ENCODE measurements around the gene PLXNA4. TPM values are rescaled to one million over a fixed set of nuclear protein-coding genes. Genes with fewer than 3 reads are reported as not detected.

PLXNA4 gene
- total RNA-seq, 1 experiment from 2014 or later, result not detected

DNA sequence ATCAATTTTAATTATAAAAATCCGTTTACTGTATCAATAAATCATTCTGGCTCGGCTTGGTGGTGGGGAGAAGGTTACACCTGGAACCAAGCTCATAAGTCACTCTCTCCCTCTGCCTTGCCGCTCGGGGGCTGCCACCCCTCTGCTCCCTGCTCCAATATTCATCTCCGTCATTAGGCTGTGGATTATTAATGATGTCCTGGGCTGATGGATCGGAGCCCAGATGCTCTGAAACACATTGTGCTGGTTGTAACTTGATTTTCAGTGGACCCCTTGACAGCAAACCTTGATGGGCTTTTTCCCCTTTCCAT is 314.2 kb downstream of the PLXNA4 start:
- BruUV-seq (replicated peaks), result no TSS peak
- Histone ChIP-seq H3K36me3 (ENCODE audit: control insufficient read depth in 1 of 2, insufficient read depth in 2 of 2, low read length in 2 of 2) (no peaks in the 10 kb centered on the region), H3K4me2 (ENCODE audit: low read length) (no peak overlapping the region), H3K9ac (ENCODE audit: low read length) (no peak overlapping the region), H3K27ac (ENCODE audit: low read depth, low read length) (no peak overlapping the region), H3K9me3 (ENCODE audit: control insufficient read depth in 1 of 2, insufficient read depth in 1 of 2, low read depth in 1 of 2, low read length in 2 of 2) (no peaks in the 10 kb centered on the region), H4K20me1 (ENCODE audit: insufficient read depth) (no peaks in the 10 kb centered on the region), H3K4me1 (ENCODE audit: control insufficient read depth in 1 of 2, insufficient read depth in 2 of 2, low read length in 2 of 2) (no peaks in the 10 kb centered on the region), H3K9me2 (ENCODE audit: insufficient read depth) (no peaks in the 10 kb centered on the region), H3K79me2 (ENCODE audit: insufficient read depth, low read length) (no peaks in the 10 kb centered on the region), H3K27me3 (ENCODE audit: insufficient read depth, low read length) (peaks cover 71% of the 10 kb centered on the region), H3K4me3 (replicated peaks in 1 of 2; ENCODE audit: low read depth in 1 of 2, low read length in 2 of 2) (no peak overlapping the region), H2AFZ (ENCODE audit: low read depth, low read length, poor library complexity, severe bottlenecking) (no peak overlapping the region)
- ChIA-PET POLR2A (no interaction called here), RAD21 (ENCODE audit: low non-redundant PET in 1 of 2, low total read pairs in 2 of 2, uncharacterized antibody in 2 of 2, unreplicated experiment in 2 of 2) (no interaction called here), CTCF (no interaction called here)
- TF ChIP-seq TCF7L2 (IDR thresholded peaks at IDR 0.05; ENCODE audit: borderline replicate concordance, extremely low read depth, insufficient read depth, insufficient read length) (no peak), FOSL1 (IDR thresholded peaks at IDR 0.05; ENCODE audit: low read depth) (no peak), ELF1 (IDR thresholded peaks at IDR 0.05; ENCODE audit: borderline replicate concordance, low read depth) (no peak), EGR1 (IDR thresholded peaks at IDR 0.05; ENCODE audit: low read depth) (no peak), SP1 (IDR thresholded peaks at IDR 0.05; ENCODE audit: low read depth) (no peak), JUND (IDR thresholded peaks at IDR 0.05) (no peak)
- TF ChIP-seq, protein P1, sequence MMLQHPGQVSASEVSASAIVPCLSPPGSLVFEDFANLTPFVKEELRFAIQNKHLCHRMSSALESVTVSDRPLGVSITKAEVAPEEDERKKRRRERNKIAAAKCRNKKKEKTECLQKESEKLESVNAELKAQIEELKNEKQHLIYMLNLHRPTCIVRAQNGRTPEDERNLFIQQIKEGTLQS (IDR thresholded peaks at IDR 0.05), result no peak
- TF ChIP-seq, protein P2, sequence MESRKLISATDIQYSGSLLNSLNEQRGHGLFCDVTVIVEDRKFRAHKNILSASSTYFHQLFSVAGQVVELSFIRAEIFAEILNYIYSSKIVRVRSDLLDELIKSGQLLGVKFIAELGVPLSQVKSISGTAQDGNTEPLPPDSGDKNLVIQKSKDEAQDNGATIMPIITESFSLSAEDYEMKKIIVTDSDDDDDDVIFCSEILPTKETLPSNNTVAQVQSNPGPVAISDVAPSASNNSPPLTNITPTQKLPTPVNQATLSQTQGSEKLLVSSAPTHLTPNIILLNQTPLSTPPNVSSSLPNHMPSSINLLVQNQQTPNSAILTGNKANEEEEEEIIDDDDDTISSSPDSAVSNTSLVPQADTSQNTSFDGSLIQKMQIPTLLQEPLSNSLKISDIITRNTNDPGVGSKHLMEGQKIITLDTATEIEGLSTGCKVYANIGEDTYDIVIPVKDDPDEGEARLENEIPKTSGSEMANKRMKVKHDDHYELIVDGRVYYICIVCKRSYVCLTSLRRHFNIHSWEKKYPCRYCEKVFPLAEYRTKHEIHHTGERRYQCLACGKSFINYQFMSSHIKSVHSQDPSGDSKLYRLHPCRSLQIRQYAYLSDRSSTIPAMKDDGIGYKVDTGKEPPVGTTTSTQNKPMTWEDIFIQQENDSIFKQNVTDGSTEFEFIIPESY (IDR thresholded peaks at IDR 0.05; ENCODE audit: extremely low read depth, insufficient replicate concordance, low read length), result no peak
- DNase-seq (ENCODE audit: low read depth, low spot score), result no peak
- intact Hi-C loops (cut with micrococcal nuclease), result no loop called here
- ATAC-seq, result no peak
